ENCODE measurements around the gene SLC35G3. TPM values are rescaled to one million over a fixed set of nuclear protein-coding genes. Genes with fewer than 3 reads are reported as not detected.
"Not testable (repeated sequence)": the region's sequence is repeated elsewhere in the genome, so short reads cannot be mapped to it uniquely, and the experiment has no call there.

SLC35G3 gene
- total and polyA plus RNA-seq, 2 donors (not counting 1 experiment from before 2014, with no cell fraction given) = not detected

GRCh38 chr17:35183332-35183731 is 10.9 kb downstream of the SLC35G3 start:
- no peaks in the 10 kb centered on the region for H3K9me3 ChIP-seq (ENCODE audit: control insufficient read depth, insufficient read depth, low read depth, low read length)
- no peak overlapping the region for H3K4me3 ChIP-seq (replicated peaks in 1 of 4; ENCODE audit: control extremely low read depth in 1 of 4, insufficient read depth in 1 of 4, low read depth in 3 of 4, low read length in 4 of 4)
- H4K20me1 ChIP-seq (ENCODE audit: control insufficient read depth, extremely low read depth, insufficient read depth, low read length) = no peaks in the 10 kb centered on the region
- DNase-seq (ENCODE audit: low read depth in 2 of 2) = no peak
- TF ChIP-seq EZH2 (IDR thresholded peaks at IDR 0.05; ENCODE audit: low read length, missing control alignments) (no peak), CTCF (conservative IDR thresholded peaks at IDR 0.05 in 1 of 2, IDR thresholded peaks at IDR 0.05 in 1 of 2; ENCODE audit: low read depth in 1 of 2, low read length in 2 of 2) (no peak)
- H3K9ac ChIP-seq (ENCODE audit: insufficient read depth, low read length) = no peak overlapping the region
- H3K4me2 ChIP-seq (ENCODE audit: extremely low read depth, insufficient read depth, low read length) = no peak overlapping the region
- no peak overlapping the region for H2AFZ ChIP-seq (ENCODE audit: low read length)
- H3K79me2 ChIP-seq (ENCODE audit: control insufficient read depth, insufficient read depth, low read length) = no peaks in the 10 kb centered on the region
- peaks cover 3% of the 10 kb centered on the region for H3K27me3 ChIP-seq (ENCODE audit: control insufficient read depth, insufficient read depth, low read length)
- H3K36me3 ChIP-seq (ENCODE audit: control insufficient read depth, insufficient read depth, low read length) = no peaks in the 10 kb centered on the region
- H3K27ac ChIP-seq (ENCODE audit: insufficient read depth, low read length) = no peak overlapping the region
- H3K4me1 ChIP-seq (ENCODE audit: control insufficient read depth, extremely low read depth, insufficient read depth, low read length) = no peaks in the 10 kb centered on the region

GRCh38 chr17:35179379-35179778 is 14.8 kb downstream of the SLC35G3 start:
- not testable (repeated sequence) for H3K27me3 ChIP-seq (ENCODE audit: control insufficient read depth, insufficient read depth, low read length); H3K36me3 ChIP-seq (ENCODE audit: control insufficient read depth, insufficient read depth, low read length); H3K9me3 ChIP-seq (ENCODE audit: control insufficient read depth, insufficient read depth, low read depth, low read length); H2AFZ ChIP-seq (ENCODE audit: low read length); H3K79me2 ChIP-seq (ENCODE audit: control insufficient read depth, insufficient read depth, low read length); H3K27ac ChIP-seq (ENCODE audit: insufficient read depth, low read length); H3K4me2 ChIP-seq (ENCODE audit: extremely low read depth, insufficient read depth, low read length); DNase-seq (ENCODE audit: low read depth in 2 of 2); H3K4me1 ChIP-seq (ENCODE audit: control insufficient read depth, extremely low read depth, insufficient read depth, low read length); H3K9ac ChIP-seq (ENCODE audit: insufficient read depth, low read length); H3K4me3 ChIP-seq (replicated peaks in 1 of 4; ENCODE audit: control extremely low read depth in 1 of 4, insufficient read depth in 1 of 4, low read depth in 3 of 4, low read length in 4 of 4); H4K20me1 ChIP-seq (ENCODE audit: control insufficient read depth, extremely low read depth, insufficient read depth, low read length)

GRCh38 chr17:35176897-35177296 is 17.3 kb downstream of the SLC35G3 start:
- Histone ChIP-seq H3K27ac (ENCODE audit: insufficient read depth, low read length) (no peak overlapping the region), H4K20me1 (ENCODE audit: control insufficient read depth, extremely low read depth, insufficient read depth, low read length) (no peaks in the 10 kb centered on the region), H3K9ac (ENCODE audit: insufficient read depth, low read length) (no peak overlapping the region), H3K79me2 (ENCODE audit: control insufficient read depth, insufficient read depth, low read length) (no peaks in the 10 kb centered on the region), H3K27me3 (ENCODE audit: control insufficient read depth, insufficient read depth, low read length) (peaks cover 5% of the 10 kb centered on the region), H2AFZ (ENCODE audit: low read length) (no peak overlapping the region), H3K4me1 (ENCODE audit: control insufficient read depth, extremely low read depth, insufficient read depth, low read length) (no peaks in the 10 kb centered on the region), H3K4me2 (ENCODE audit: extremely low read depth, insufficient read depth, low read length) (no peak overlapping the region), H3K36me3 (ENCODE audit: control insufficient read depth, insufficient read depth, low read length) (no peaks in the 10 kb centered on the region), H3K4me3 (replicated peaks in 1 of 4; ENCODE audit: control extremely low read depth in 1 of 4, insufficient read depth in 1 of 4, low read depth in 3 of 4, low read length in 4 of 4) (no peak overlapping the region), H3K9me3 (ENCODE audit: control insufficient read depth, insufficient read depth, low read depth, low read length) (no peaks in the 10 kb centered on the region)
- no peak for TF ChIP-seq CTCF (conservative IDR thresholded peaks at IDR 0.05 in 1 of 2, IDR thresholded peaks at IDR 0.05 in 1 of 2; ENCODE audit: low read depth in 1 of 2, low read length in 2 of 2)
- no peak for TF ChIP-seq EZH2 (IDR thresholded peaks at IDR 0.05; ENCODE audit: low read length, missing control alignments)
- no peak for DNase-seq (ENCODE audit: low read depth in 2 of 2)
